GM06990 (cell line): ENCODE measurements around the gene SLC35A2.

ENCODE experiments used
- DNase-seq: peaks from one replicate; pipeline ENCODE4 v3.0.0-alpha.2; 2011; ENCODE audit not compliant: insufficient read length; ENCODE audit errors: extremely low read depth
- H3K27me3 ChIP-seq: replicated peaks from 2 replicates; pipeline ENCODE4 v1.6.0; 2011; ENCODE audit warnings: low read length; ENCODE audit not compliant: control insufficient read depth, insufficient read depth
- H3K36me3 ChIP-seq: 2 replicates; pipeline ENCODE4 v1.5.1; 2011; ENCODE audit warnings: low read length; ENCODE audit not compliant: control insufficient read depth, insufficient read depth
- H3K4me3 ChIP-seq: replicated peaks from 2 replicates; pipeline ENCODE4 v1.5.1; 2011; ENCODE audit warnings: low read depth, mild to moderate bottlenecking, control low read depth, low read length
- TF ChIP-seq, protein P1 (sequence below): IDR thresholded peaks from 2 replicates; pipeline ENCODE4 v1.5.1; 2011; ENCODE audit warnings: low read length, control low read depth, mild to moderate bottlenecking, inconsistent platforms; ENCODE audit not compliant: insufficient read depth, poor library complexity, severe bottlenecking

SLC35A2 gene

DNA sequence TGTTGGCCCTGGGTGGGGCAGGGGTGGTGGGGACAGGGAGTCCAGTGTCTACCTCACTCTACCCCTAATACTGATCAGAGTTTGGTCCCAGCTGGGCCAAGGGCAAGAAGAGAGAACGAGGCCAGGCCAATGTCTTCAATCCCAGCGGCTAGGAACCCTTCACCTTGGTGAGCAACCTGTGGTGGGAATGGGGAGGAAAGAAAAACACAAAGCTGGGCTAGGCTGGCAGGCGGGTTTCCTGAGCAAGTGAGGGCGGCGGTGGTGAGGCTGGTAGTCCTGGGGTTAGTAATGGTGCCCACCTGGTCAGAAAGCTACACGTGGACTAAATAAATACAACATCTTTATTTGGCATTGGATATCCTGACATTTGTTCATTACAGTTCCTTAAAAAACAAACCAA is 8.2 kb downstream of the SLC35A2 start:
- Histone ChIP-seq H3K27me3 (no peaks in the 10 kb centered on the region), H3K4me3 (no peak overlapping the region), H3K36me3 (peaks cover 7% of the 10 kb centered on the region)
- DNase-seq = no peak
- TF ChIP-seq, protein P1, sequence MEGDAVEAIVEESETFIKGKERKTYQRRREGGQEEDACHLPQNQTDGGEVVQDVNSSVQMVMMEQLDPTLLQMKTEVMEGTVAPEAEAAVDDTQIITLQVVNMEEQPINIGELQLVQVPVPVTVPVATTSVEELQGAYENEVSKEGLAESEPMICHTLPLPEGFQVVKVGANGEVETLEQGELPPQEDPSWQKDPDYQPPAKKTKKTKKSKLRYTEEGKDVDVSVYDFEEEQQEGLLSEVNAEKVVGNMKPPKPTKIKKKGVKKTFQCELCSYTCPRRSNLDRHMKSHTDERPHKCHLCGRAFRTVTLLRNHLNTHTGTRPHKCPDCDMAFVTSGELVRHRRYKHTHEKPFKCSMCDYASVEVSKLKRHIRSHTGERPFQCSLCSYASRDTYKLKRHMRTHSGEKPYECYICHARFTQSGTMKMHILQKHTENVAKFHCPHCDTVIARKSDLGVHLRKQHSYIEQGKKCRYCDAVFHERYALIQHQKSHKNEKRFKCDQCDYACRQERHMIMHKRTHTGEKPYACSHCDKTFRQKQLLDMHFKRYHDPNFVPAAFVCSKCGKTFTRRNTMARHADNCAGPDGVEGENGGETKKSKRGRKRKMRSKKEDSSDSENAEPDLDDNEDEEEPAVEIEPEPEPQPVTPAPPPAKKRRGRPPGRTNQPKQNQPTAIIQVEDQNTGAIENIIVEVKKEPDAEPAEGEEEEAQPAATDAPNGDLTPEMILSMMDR = no peak

DNA sequence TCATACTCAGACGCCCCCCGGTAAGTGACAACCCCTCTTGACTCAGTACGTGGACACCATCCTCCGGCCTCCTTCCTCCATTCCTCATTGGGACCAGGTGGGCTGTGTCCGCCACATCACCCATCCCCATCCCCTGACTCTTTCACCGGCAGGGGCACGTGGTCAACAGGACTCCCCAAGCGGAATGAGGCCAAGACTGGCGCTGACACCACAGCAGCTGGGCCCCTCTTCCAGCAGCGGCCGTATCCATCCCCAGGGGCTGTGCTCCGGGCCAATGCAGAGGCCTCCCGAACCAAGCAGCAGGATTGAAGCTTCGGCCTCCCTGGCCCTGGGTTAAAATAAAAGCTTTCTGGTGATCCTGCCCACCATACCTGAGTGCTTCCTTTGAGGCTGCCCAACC is 8.7 kb downstream of the SLC35A2 start:
- Histone ChIP-seq H3K4me3 (no peak overlapping the region), H3K27me3 (no peaks in the 10 kb centered on the region), H3K36me3 (peaks cover 7% of the 10 kb centered on the region)
- no peak for DNase-seq
- TF ChIP-seq, protein P1 = no peak

DNA sequence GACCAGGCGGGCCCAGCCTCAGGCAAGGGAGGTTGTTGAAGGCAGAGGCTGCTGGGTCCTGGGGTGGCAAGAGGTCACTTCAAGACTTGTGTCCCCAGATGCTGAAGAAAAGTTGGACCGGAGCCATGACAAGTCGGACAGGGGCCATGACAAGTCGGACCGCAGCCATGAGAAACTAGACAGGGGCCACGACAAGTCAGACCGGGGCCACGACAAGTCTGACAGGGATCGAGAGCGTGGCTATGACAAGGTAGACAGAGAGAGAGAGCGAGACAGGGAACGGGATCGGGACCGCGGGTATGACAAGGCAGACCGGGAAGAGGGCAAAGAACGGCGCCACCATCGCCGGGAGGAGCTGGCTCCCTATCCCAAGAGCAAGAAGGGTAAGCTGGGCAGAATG is 9.3 kb downstream of the SLC35A2 start:
- Histone ChIP-seq H3K36me3 (peaks cover 7% of the 10 kb centered on the region), H3K27me3 (no peaks in the 10 kb centered on the region), H3K4me3 (no peak overlapping the region)
- TF ChIP-seq, protein P1 = no peak
- no peak for DNase-seq

DNA sequence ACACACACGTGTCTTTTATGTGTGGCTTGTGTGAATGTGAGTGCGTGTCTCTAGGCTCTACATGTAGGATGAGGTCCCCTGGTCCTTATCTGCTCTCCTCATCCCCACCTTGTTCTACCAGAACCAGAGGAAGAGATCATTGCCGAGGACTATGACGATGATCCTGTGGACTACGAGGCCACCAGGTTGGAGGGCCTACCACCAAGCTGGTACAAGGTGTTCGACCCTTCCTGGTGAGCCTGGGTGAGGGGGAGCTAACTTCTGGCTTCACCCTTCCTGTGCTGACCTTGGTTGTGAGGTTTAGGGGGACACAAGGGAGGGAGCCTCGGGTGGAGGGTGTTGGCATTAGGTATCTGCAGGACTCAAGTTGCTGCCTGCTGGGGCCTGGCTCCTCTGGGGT is 10.4 kb downstream of the SLC35A2 start:
- H3K36me3 ChIP-seq = peaks cover 7% of the 10 kb centered on the region

DNA sequence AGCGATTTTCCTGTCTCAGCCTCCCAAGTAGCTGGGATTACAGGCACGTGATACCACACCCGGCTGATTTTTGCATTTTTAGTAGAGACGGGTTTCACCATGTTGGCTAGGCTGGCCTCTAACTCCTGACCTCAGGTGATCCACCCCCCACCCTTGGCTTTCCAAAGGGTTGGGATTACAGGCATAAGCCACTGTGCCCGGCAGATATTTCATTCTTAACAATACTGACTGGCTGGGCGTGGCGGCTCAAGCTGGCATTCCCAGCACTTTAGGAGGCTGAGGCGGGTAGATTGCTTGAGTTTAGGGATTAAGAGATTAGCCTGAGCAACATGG is 12.4 kb downstream of the SLC35A2 start:
- Histone ChIP-seq H3K27me3 (no peaks in the 10 kb centered on the region), H3K36me3 (peaks cover 2% of the 10 kb centered on the region), H3K4me3 (peak overlapping the region; percentile 80)
- TF ChIP-seq, protein P1 = no peak
- DNase-seq = no peak

More for the DNA sequence above, 10.4 kb downstream of the SLC35A2 start:
- DNase-seq = no peak
- H3K27me3 ChIP-seq = no peaks in the 10 kb centered on the region
- H3K4me3 ChIP-seq = no peak overlapping the region
- TF ChIP-seq, protein P1 = no peak

DNA sequence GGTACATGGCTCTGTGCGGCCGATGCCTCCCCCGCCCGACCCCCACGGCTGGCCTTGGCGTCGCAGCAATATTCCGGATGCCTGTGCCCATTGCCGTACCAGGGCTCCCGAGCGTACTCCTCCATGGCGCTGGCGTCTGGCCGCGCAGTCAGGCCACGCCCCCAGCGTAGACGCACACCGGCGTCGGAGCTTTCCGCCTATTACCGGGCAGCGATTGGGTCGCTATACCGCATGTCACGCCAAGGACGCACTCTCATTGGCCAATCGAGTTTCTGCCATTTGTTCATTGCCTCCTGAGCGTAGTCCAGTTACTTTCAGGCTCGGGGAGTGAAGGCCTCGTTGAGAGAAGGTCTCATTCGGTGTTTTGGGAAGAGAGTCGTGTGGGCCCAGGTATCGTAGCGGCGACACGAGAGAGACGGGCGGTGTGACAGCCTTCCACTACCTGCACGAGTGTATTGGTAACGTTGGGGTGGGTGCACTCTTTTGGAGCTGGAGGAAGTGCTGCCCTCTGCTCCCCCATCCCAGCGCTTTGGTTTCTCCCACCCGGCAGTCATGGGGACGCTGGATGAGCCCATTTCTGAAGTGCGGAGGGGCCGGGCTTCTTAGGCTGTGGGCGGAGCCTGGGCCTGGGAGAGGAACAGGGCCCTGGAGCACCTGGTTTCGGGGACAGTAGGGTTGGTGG is 13.7 kb downstream of the SLC35A2 start, which contains the start of the genes PQBP1 and TIMM17B:
PQBP1 (plus strand) TSS at position 306 of the 682 bp plus-strand sequence. CDS start 580 bp downstream, outside the sequence.
TIMM17B (minus strand) TSS at position 144 of the 682 bp plus-strand sequence; CDS start at position 125, 19 bp downstream.
- Histone ChIP-seq H3K36me3 (peaks cover 2% of the 10 kb centered on the region), H3K27me3 (no peaks in the 10 kb centered on the region), H3K4me3 (peak within 1 kb of the TSS; percentile 80)
- DNase-seq = peak; percentile 93
- TF ChIP-seq, protein P1 = no peak
